Hepatocyte (in vitro differentiated cells): ENCODE data around the gene GTF2F2.

Experiments used
- CTCF ChIP-seq: fragments of 200-600 bp; sonication (generic); IDR thresholded peaks from 2 replicates; pipeline ENCODE4 v1.5.1; 2016; ENCODE audit warnings: antibody characterized with exemption, mild to moderate bottlenecking; ENCODE audit not compliant: poor library complexity
- EZH2 ChIP-seq: fragments of 200-600 bp; sonication (generic); IDR thresholded peaks from 2 replicates; pipeline ENCODE4 v1.6.1; 2016; ENCODE audit warnings: antibody characterized with exemption, mild to moderate bottlenecking, borderline replicate concordance
- EZH2phosphoT487 ChIP-seq: fragments of 200-600 bp; sonication (generic); IDR thresholded peaks from one replicate; pipeline ENCODE4 v1.6.1; 2018; ENCODE audit warnings: antibody characterized with exemption, mild to moderate bottlenecking, low read depth, moderate library complexity; ENCODE audit not compliant: unreplicated experiment, severe bottlenecking

DNA sequence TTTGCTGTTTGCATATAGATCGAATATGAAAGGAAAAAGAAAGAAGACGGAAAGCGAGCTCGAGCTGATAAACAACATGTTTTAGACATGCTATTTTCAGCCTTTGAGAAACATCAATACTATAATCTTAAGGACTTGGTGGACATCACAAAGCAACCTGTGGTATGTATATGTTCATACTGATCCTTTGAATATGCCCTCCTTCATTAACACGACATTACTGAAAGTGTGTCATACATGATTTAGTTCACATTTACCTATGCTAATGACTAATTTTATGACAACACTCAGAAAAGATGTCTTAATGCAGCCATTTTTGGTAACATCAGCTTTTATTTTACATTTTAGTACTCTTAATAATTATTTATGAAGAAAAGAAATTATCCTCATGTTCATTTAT lies 146.9 kb downstream of the GTF2F2 start:
- TF ChIP-seq CTCF (no peak), EZH2phosphoT487 (no peak), EZH2 (no peak)
